ENCODE data around the gene ALS2. TPM values are rescaled to one million over a fixed set of nuclear protein-coding genes. Genes with fewer than 3 reads are reported as not detected.

Gene ALS2
- total RNA-seq, 4 donors from 2014 or later = 17.1 to 40.6 (median 19.5) TPM

GRCh38 chr2:201656102-201656501, 124.6 kb downstream of the ALS2 start:
- Histone ChIP-seq H3K4me3 (no peak overlapping the region), H3K27me3 (no peaks in the 10 kb centered on the region), H3K4me1 (no peaks in the 10 kb centered on the region), H3K27ac (no peak overlapping the region), H3K36me3 (no peaks in the 10 kb centered on the region), H3K9me3 (no peaks in the 10 kb centered on the region)
- TF ChIP-seq POLR2A (IDR thresholded peaks at IDR 0.05) (no peak), CTCF (IDR thresholded peaks at IDR 0.05 in 4 of 5, conservative IDR thresholded peaks at IDR 0.05 in 1 of 5) (no peak)
- DNase-seq = no peak
- in situ Hi-C loops (cut with MboI; ENCODE audit: low sequenced_read_pairs in 4 of 4) (no loop called here), intact Hi-C loops (cut with DNase I; ENCODE audit: low total_unique reads) (no loop called here)
- no peak for ATAC-seq

GRCh38 chr2:201654616-201655384, 125.9 kb downstream of the ALS2 start:
- intact Hi-C loops (cut with DNase I; ENCODE audit: low total_unique reads) = no loop called here
- no peaks in the 10 kb centered on the region for H3K9me3 ChIP-seq
- no peaks in the 10 kb centered on the region for H3K36me3 ChIP-seq
- TF ChIP-seq CTCF (IDR thresholded peaks at IDR 0.05 in 4 of 5, conservative IDR thresholded peaks at IDR 0.05 in 1 of 5) (no peak), POLR2A (IDR thresholded peaks at IDR 0.05) (no peak)
- no peaks in the 10 kb centered on the region for H3K27me3 ChIP-seq
- H3K27ac ChIP-seq = no peak overlapping the region
- ATAC-seq (no peak), DNase-seq (no peak)
- no peaks in the 10 kb centered on the region for H3K4me1 ChIP-seq
- no peak overlapping the region for H3K4me3 ChIP-seq
- in situ Hi-C loops (cut with MboI; ENCODE audit: low sequenced_read_pairs in 4 of 4) = no loop called here

- Histone ChIP-seq H3K9me3 (no peaks in the 10 kb centered on the region), H3K27me3 (no peaks in the 10 kb centered on the region), H3K27ac (no peak overlapping the region), H3K4me3 (no peak overlapping the region), H3K4me1 (no peaks in the 10 kb centered on the region), H3K36me3 (no peaks in the 10 kb centered on the region)
- ATAC-seq (no peak), DNase-seq (no peak)
- no peak for TF ChIP-seq POLR2A (IDR thresholded peaks at IDR 0.05)
- no peak for TF ChIP-seq CTCF (IDR thresholded peaks at IDR 0.05 in 4 of 5, conservative IDR thresholded peaks at IDR 0.05 in 1 of 5)
- intact Hi-C loops (cut with DNase I; ENCODE audit: low total_unique reads) = no loop called here
- in situ Hi-C loops (cut with MboI; ENCODE audit: low sequenced_read_pairs in 4 of 4) = no loop called here
Observed at GRCh38 chr2:201653221-201653620, 127.5 kb downstream of the ALS2 start.

Other genes with a start within 250 kb of the ALS2 start
- 10 to 100 TPM; 12.4 to 19.0 (median 14.5) TPM for gene TMEM237, start 137.4 kb downstream of the ALS2 start, total RNA-seq
- gene MPP4, start 82.3 kb downstream of the ALS2 start, total RNA-seq = under 1 TPM in 1 of 4 donors, not detected in 3; 0.33 TPM
- gene CDK15, start 25.6 kb upstream of the ALS2 start, total RNA-seq = under 1 TPM in 2 of 4 donors, not detected in 2; 0.11 to 0.29 TPM

Data from gastrocnemius medialis (tissue), 4 donors.